NK-92 treated with Interleukin-12 subunit alpha and Interleukin-12 subunit beta, amount 100 ng/mL, for 24 hours (cell line): ENCODE data around the gene HSPH1.

Experiments
- DNase-seq: peaks from one replicate; lab custom pipeline; 2025; lab: John Stamatoyannopoulos, UW

HSPH1 gene

DNA sequence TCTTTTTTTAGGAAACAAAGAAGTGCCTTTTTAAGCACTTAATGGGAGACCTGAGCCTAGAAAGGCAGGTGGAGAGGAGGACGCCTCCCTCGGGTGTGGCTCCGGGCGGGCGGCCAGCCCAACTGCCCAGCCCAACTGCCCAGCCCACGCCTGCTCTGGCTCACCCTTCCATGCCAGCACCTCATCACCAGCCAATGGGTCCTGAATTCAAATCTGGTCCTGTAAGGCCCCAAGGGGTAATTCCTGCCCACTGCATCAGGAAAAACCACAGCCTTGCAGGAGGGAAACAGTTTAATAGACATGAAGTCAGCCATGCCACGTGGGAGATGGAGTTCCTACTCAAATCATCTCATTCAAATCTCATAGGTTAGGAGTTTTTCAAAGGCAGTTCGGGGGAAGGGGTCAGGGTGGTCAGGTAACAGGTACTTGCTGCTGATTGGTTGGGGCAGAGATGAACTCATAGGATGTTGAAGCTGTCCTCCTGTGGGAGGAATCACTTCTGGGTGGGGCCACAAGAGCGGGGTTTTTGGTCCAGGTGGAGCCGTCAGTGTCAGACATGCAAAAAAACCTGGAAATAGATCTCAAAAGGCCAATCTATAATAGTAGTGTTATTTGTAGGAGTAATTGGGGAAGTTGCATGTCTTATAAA, 64.9 kb downstream of the HSPH1 start:
- DNase-seq: no peak

DNA sequence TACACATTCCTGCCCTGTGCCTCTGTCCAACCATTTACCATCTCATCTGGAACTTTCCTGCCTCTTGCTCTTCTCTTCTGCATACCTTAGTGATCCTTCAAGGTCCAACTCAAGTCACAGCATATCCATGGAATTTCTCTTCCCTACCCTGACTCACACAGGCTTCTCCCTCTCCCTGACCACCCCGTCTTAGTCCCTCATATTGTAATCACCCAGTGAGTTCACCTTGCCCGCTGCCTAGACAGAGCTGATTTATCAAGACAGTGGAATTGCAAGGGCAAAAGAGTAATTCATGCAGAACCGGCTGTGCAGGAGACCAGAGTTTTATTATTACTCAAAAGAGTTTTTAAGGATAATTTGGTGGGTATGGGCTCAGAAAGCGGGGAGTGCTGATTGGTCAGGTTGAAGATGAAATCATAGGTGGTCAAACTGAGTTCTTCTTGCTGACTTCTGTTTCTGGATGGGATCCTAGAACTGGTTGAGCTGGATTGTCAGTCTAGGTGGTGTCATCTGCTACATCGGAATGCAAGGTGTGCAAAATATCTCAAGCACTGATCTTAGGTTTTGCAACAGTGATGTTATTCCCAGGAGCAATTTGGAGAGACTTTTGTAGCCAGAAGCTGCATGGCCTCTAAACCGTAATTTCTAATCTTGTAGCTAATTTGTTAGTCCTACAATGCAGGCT, 67.2 kb downstream of the HSPH1 start:
- DNase-seq: no peak

DNA sequence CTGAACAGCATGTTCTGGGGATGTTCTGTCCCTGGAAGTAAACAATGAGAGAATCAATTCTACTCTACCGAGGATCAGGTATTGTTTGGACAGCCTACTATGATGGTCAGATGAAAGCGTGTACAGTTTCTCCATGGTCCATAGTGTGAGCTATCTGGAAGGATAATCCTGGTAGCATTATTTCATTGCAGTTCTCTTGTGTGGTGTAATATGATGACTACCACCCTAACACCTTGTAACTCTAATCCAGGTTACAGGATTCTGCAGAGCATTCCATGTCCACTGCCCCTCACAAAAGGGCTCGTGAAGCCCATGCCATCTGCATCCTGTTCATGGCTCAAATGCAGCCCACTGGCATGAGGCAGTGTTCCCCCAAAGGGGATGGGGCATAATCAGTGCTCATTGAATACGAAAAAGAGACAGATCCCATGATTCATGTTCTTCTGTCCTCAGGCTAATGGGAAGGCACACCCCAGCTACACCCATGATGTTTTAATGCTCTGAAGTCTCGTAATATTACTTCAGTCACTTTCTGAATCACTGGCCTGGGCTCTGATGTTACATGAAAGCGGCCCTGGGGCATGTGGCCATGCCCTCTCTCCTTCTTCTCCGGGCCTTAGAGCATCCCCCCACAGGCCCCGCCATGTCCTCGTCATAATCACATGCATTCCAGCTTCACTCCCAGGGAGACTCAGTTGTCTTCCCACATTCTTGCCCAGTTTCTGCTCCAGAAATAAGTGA, 68.4 kb downstream of the HSPH1 start:
- no peak for DNase-seq

DNA sequence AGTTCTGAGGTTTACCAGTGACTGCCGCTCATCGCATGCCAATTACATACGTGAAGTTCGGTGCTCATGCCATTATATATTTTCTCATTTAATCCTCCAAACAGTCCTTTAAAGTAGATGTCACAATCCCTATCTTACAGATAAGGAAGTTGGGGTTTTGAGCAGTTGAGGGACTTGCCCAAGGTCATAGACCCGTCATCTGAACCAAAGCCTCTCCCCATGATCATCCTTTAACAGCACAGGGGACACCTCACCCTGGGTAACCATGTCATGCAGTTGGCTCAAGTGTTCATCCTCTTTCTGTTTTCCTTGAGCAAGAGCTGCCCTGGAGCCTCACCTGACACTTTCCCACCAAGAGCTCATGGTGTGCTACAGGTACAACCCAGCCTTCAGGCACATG, 69.1 kb downstream of the HSPH1 start:
- DNase-seq: no peak

DNA sequence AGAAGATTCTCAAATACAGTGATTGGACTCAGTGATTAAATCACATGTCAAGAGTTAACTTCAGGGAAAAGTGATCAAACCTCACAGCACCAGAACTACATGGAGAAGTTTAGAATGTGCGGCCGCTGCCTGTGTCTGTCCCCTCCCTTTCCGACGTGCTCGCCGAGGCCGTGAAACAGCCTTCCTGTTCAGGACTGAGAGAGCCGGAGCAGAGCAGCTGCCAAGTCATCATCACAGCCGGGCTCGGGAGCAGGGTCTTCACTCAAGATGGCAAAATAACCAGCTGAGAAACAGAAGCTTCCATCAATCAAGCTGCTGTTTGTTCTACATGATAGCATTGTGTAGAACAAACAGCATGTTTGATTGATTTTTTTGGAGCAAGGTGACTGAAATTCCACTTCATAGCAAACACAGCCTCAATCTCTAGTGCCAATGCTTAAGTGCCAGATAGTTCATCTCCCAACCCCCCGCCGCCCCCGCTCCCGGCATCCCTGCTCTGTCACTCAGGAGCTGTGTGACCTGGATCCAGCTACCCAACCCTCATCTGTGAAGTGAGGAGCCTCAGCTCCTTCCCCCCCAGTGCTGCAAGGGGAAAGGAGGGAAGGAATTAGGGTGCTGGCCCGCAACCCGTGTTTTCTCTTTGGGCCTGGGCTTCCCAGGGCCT, 70.6 kb downstream of the HSPH1 start:
- DNase-seq: no peak

DNA sequence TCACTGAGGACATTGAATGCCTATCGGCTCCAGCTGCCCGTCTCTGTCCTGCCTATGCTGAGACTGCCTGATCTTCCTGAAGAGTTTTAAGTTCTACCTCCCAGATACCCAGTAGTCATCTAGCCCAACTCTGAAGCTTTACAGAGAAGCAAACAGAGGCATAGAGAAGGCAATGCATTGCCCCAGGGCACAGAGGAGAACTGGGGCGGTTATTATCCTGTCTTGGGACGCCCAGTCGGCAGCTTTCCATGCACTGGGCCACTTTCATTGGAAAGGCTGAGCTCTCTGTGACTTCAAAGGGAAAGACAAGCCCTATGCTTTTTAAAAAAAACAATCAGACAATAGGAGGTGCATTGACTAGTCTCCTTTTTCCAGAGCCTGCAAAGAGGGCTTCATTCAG, 71.6 kb downstream of the HSPH1 start:
- DNase-seq: no peak

DNA sequence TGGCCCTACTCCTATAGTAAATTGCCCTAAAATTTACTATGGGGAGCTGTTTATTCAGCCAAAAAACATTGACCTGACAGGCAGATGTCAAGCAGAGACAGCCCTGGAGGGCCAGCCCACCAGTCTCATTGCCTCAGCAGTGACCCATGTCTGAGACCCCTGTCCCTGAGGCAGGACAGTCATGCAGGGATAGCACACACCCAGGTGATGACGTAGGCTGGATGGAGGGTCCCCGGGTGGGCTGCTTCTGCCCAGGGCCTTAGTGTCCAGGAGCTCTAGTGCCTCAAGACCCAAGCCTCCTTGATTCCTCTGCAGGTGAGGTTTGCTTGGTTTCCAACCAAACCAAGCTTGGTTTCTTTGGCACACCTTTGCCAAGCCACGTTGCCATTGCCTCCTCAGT, 72.1 kb downstream of the HSPH1 start:
- DNase-seq: no peak

DNA sequence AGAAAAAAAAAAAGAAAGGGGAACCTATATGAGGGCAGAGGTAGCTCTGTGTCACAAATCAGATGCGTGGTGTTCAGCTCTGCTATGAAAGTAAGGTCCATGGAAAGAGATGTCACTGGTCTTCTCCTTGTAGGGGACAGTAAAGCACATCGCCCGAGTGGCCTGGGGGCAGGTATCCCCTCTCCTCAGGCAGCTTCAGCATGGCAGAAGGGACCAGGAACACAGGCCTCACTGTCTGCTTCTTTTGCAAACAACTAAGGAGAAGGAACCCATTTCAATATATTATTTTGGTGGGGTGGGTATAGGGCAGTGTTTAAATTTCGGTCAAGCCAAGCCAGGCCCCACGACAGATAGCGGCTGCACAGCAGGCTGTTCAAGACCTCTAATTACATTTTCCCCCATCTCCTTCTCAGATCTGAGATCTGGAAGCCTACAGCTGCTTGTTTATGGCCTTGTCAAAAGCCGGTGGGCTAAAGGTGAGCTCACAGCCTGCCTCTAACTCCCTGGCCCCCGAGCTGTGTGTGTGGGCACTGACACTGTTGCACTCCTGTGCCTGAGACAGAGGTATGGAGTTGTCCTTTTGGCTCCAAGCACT, 72.8 kb downstream of the HSPH1 start:
- DNase-seq: no peak
